Endodermal cell (in vitro differentiated cells): Measurements from ENCODE around the gene RABGAP1L. TPM values are rescaled to one million over a fixed set of nuclear protein-coding genes. Genes with fewer than 3 reads are reported as not detected.

Experiments
- DNase-seq: peaks from one replicate; pipeline ENCODE4 v3.0.0-alpha.2; 2017
- H3K27ac ChIP-seq: 2 replicates; pipeline ENCODE4 v1.5.1; 2013; ENCODE audit warnings: mild to moderate bottlenecking, low read depth, low read length, moderate library complexity
- H3K27me3 ChIP-seq: 2 replicates; pipeline ENCODE4 v1.6.1; 2013; ENCODE audit warnings: mild to moderate bottlenecking, low read length, moderate library complexity; ENCODE audit not compliant: insufficient read depth, control insufficient read depth, poor library complexity, severe bottlenecking
- H3K36me3 ChIP-seq: 2 replicates; pipeline ENCODE4 v1.7.0; 2013; ENCODE audit warnings: mild to moderate bottlenecking, low read length, moderate library complexity; ENCODE audit not compliant: control insufficient read depth, insufficient read depth
- H3K4me1 ChIP-seq: one replicate; pipeline ENCODE4 v1.7.0; 2013; ENCODE audit warnings: low read length; ENCODE audit not compliant: control insufficient read depth, insufficient read depth
- H3K4me3 ChIP-seq: 2 replicates; pipeline ENCODE4 v1.5.1; 2013; ENCODE audit warnings: mild to moderate bottlenecking, low read length, moderate library complexity
- H3K9ac ChIP-seq: 2 replicates; pipeline ENCODE4 v1.6.1; 2013; ENCODE audit warnings: mild to moderate bottlenecking, low read length, moderate library complexity; ENCODE audit not compliant: poor library complexity, severe bottlenecking; ENCODE audit errors: extremely low read depth
- H3K9me3 ChIP-seq: 2 replicates; pipeline ENCODE4 v1.6.1; 2013; ENCODE audit warnings: mild to moderate bottlenecking, low read length, moderate library complexity; ENCODE audit not compliant: control insufficient read depth
- H3K27ac Mint-ChIP-seq: 2 replicates; pipeline ENCODE4 v1.8.0; 2020; ENCODE audit warnings: mixed read lengths
- H3K27me3 Mint-ChIP-seq: 2 replicates; pipeline ENCODE4 v1.8.0; 2021; ENCODE audit warnings: mild to moderate bottlenecking, mixed read lengths; ENCODE audit not compliant: insufficient read depth
- H3K36me3 Mint-ChIP-seq: 2 replicates; pipeline ENCODE4 v1.8.0; 2020; ENCODE audit warnings: low read depth, mixed read lengths
- H3K4me1 Mint-ChIP-seq: 2 replicates; pipeline ENCODE4 v1.8.0; 2020; ENCODE audit warnings: mixed read lengths
- H3K4me3 Mint-ChIP-seq: 2 replicates; pipeline ENCODE4 v1.8.0; 2020; ENCODE audit warnings: mild to moderate bottlenecking, moderate library complexity, mixed read lengths
- H3K9me3 Mint-ChIP-seq: 2 replicates; pipeline ENCODE4 v1.8.0; 2020; ENCODE audit warnings: mild to moderate bottlenecking, mixed read lengths
- CTCF ChIP-seq: fragments of 200-600 bp; sonication (generic); conservative IDR thresholded peaks from 2 replicates; pipeline ENCODE4 v1.5.0; 2021; ENCODE audit warnings: antibody characterized with exemption, mild to moderate bottlenecking
- WGBS, 2 experiments: methylation state at CpG; one replicate each; pipeline versions ENCODE4 v1.1.5 to v1.1.7; 2013; ENCODE audit warnings: missing lambda C conversion rate in 2 of 2, mixed read lengths in 1 of 2; ENCODE audit not compliant: insufficient coverage in 1 of 2, insufficient read length in 1 of 2; 5-methylcytosine and 5-hydroxymethylcytosine counted together
- total RNA-seq, 2 donors: library from RNA; stranded (reverse); fragmentation: NEBNext Ultra II Directional in 1 of 2; extraction: Animal tissue kit (Norgen Biotek cat#: 25700) in 1 of 2; gene quantifications; 2 replicates in 1 of 2; 3 replicates in 1 of 2; pipeline ENCODE4 v1.2.1, GENCODE V29; 2021

The RABGAP1L gene
- total RNA-seq, 2 donors from 2014 or later: 32.5 to 36.9 TPM

- Histone ChIP-seq H3K4me3 (no peak overlapping the region), H3K9ac (no peak overlapping the region), H3K27ac (no peak overlapping the region), H3K4me1 (no peaks in the 10 kb centered on the region), H3K36me3 (no peaks in the 10 kb centered on the region), H3K9me3 (peaks cover 13% of the 10 kb centered on the region), H3K27me3 (no peaks in the 10 kb centered on the region)
- TF ChIP-seq CTCF: peak; percentile 33
- peaks cover 18% of the 10 kb centered on the region for H3K9me3 Mint-ChIP-seq
- peaks cover 3% of the 10 kb centered on the region for H3K36me3 Mint-ChIP-seq
- 92 to 95% methylated on average over 2 to 4 of the region's 4 CpGs for WGBS, 2 experiments
- H3K27ac Mint-ChIP-seq: no peak overlapping the region
- H3K4me3 Mint-ChIP-seq: no peak overlapping the region
- no peak for DNase-seq
- H3K27me3 Mint-ChIP-seq: no peaks in the 10 kb centered on the region
- H3K4me1 Mint-ChIP-seq: peaks cover 2% of the 10 kb centered on the region
These were observed 30.2 kb downstream of the RABGAP1L start for GRCh38 chr1:174189428-174190062.

GRCh38 chr1:174190691-174191199 is 31.4 kb downstream of the RABGAP1L start:
- Mint-ChIP-seq H3K4me3 (no peak overlapping the region), H3K9me3 (peaks cover 18% of the 10 kb centered on the region), H3K27ac (no peak overlapping the region), H3K27me3 (no peaks in the 10 kb centered on the region), H3K4me1 (peaks cover 3% of the 10 kb centered on the region), H3K36me3 (peaks cover 3% of the 10 kb centered on the region)
- Histone ChIP-seq H3K4me3 (no peak overlapping the region), H3K27ac (no peak overlapping the region), H3K9me3 (peaks cover 13% of the 10 kb centered on the region), H3K9ac (no peak overlapping the region), H3K27me3 (no peaks in the 10 kb centered on the region), H3K4me1 (no peaks in the 10 kb centered on the region), H3K36me3 (no peaks in the 10 kb centered on the region)
- 95 to 97% methylated on average over 5 to 6 of the region's 6 CpGs for whole genome bisulfite sequencing, 2 experiments
- no peak for DNase-seq
- no peak for TF ChIP-seq CTCF

DNA sequence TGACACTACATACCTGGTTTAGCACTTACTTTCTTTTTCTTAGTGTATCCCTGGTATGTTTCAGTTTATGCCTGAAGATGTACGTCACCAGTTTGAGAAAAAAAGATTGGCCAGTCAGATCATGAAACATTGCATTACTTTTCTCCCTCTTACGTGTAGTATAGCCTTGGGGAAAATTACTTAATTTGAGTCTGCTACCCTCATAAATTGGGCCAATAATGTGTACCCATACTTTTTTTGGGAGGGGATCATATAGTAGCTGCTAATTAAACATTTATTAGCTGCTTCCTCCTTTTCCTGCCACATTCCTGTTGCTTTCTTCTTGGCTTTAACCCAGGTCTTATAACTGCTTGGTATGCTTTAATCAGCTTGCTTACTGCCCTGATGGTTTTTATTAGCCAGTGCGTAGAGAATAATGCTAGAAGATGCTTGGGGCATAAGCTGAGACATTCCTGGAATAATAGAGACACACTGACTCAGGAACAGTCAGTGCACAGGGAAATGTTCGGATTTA is 32.1 kb downstream of the RABGAP1L start:
- H3K27ac ChIP-seq: no peak overlapping the region
- 95 to 100% methylated on average over 2 to 4 of the region's 4 CpGs for WGBS, 2 experiments

More for the DNA sequence above, 32.1 kb downstream of the RABGAP1L start:
- no peak overlapping the region for H3K27ac Mint-ChIP-seq
- H3K4me3 Mint-ChIP-seq: no peak overlapping the region
- no peak overlapping the region for H3K4me3 ChIP-seq
- no peak overlapping the region for H3K9ac ChIP-seq
- peaks cover 13% of the 10 kb centered on the region for H3K9me3 ChIP-seq
- no peaks in the 10 kb centered on the region for H3K4me1 ChIP-seq
- no peak for TF ChIP-seq CTCF
- H3K4me1 Mint-ChIP-seq: peaks cover 3% of the 10 kb centered on the region
- H3K36me3 ChIP-seq: no peaks in the 10 kb centered on the region
- no peaks in the 10 kb centered on the region for H3K27me3 Mint-ChIP-seq
- DNase-seq: no peak
- H3K27me3 ChIP-seq: no peaks in the 10 kb centered on the region
- H3K9me3 Mint-ChIP-seq: peaks cover 18% of the 10 kb centered on the region
- peaks cover 3% of the 10 kb centered on the region for H3K36me3 Mint-ChIP-seq
